HEK293 (cell line): ENCODE measurements around the gene PRSS22.

Source experiments
- CTCF ChIA-PET: fragments of 350-600 bp; formaldehyde crosslinking; extraction: SDS; loops from one replicate; lab custom pipeline; 2021; ENCODE audit warnings: antibody characterized with exemption; lab: Yijun Ruan, JAX
- POLR2A ChIA-PET: fragments of 300-600 bp; formaldehyde crosslinking; extraction: SDS; loops from one replicate; lab custom pipeline; 2020; ENCODE audit warnings: antibody characterized with exemption, inconsistent platforms; lab: Yijun Ruan, JAX
- H3K27ac ChIP-seq: fragments of 200-500 bp; sonication (Bioruptor generic); 2 replicates; pipeline ENCODE4 v1.5.1; 2014; ENCODE audit warnings: low read depth, low read length, control low read depth, inconsistent platforms; ENCODE audit errors: extremely low read depth
- H3K36me3 ChIP-seq, 2 experiments: fragments of 200-500 bp in 1 of 2; sonication (Bioruptor generic) in 1 of 2; 1 replicate in 1 of 2; 2 replicates in 1 of 2; pipeline ENCODE4 v1.5.1; 2014 to 2017; ENCODE audit warnings: inconsistent platforms in 2 of 2, low read length in 2 of 2; ENCODE audit not compliant: control insufficient read depth in 2 of 2, insufficient read depth in 1 of 2
- H3K4me1 ChIP-seq: fragments of 200-500 bp; sonication (Bioruptor generic); 2 replicates; pipeline ENCODE4 v1.5.1; 2014; ENCODE audit warnings: mild to moderate bottlenecking, low read length, inconsistent platforms; ENCODE audit not compliant: control insufficient read depth, insufficient read depth
- H3K4me3 ChIP-seq: 2 replicates; pipeline ENCODE4 v1.5.1; 2011; ENCODE audit warnings: low read depth, mild to moderate bottlenecking, control low read depth, low read length, moderate library complexity
- H3K9me3 ChIP-seq: fragments of 200-500 bp; sonication (Bioruptor generic); 2 replicates; pipeline ENCODE4 v1.5.1; 2014; ENCODE audit warnings: low read depth, low read length, inconsistent platforms; ENCODE audit not compliant: control insufficient read depth, insufficient read depth
- GLI2 ChIP-seq: fragments of 450-650 bp; formaldehyde crosslinking; IDR thresholded peaks from 2 replicates; pipeline ENCODE4; 2017; ENCODE audit warnings: missing biosample characterization, missing genetic modification characterization, low read depth, borderline replicate concordance
- GLI4 ChIP-seq: fragments of 450-650 bp; formaldehyde crosslinking; IDR thresholded peaks from 2 replicates; pipeline ENCODE4 v1.5.1; 2016; ENCODE audit warnings: missing biosample characterization, missing genetic modification characterization
- GLIS1 ChIP-seq: fragments of 450-650 bp; formaldehyde crosslinking; IDR thresholded peaks from 2 replicates; pipeline ENCODE4 v1.5.1; 2016; ENCODE audit warnings: missing biosample characterization, missing genetic modification characterization
- HOXA7 ChIP-seq: sonication (generic); formaldehyde crosslinking; IDR thresholded peaks from 2 replicates; pipeline ENCODE4 v1.8.1; 2022; ENCODE audit warnings: missing genetic modification reagents, borderline replicate concordance
- MEIS1 ChIP-seq: sonication (generic); formaldehyde crosslinking; IDR thresholded peaks from 2 replicates; pipeline ENCODE4 v1.8.1; 2022; ENCODE audit warnings: missing genetic modification reagents, mild to moderate bottlenecking, borderline replicate concordance
- REPIN1 ChIP-seq: fragments of 450-650 bp; formaldehyde crosslinking; IDR thresholded peaks from 2 replicates; pipeline ENCODE4 v1.5.1; 2017; ENCODE audit warnings: missing biosample characterization, missing genetic modification characterization, low read depth
- SCRT2 ChIP-seq: fragments of 450-650 bp; formaldehyde crosslinking; IDR thresholded peaks from 2 replicates; pipeline ENCODE4 v1.5.1; 2016; ENCODE audit warnings: missing biosample characterization, missing genetic modification characterization
- ZFP3 ChIP-seq: fragments of 450-650 bp; formaldehyde crosslinking; IDR thresholded peaks from 2 replicates; pipeline ENCODE4 v1.5.1; 2016; ENCODE audit warnings: low read depth, missing biosample characterization, missing genetic modification characterization
- ZFP41 ChIP-seq: fragments of 450-650 bp; formaldehyde crosslinking; IDR thresholded peaks from 2 replicates; pipeline ENCODE4 v1.5.1; 2016; ENCODE audit warnings: missing biosample characterization, missing genetic modification characterization, borderline replicate concordance
- ZNF19 ChIP-seq: fragments of 450-650 bp; formaldehyde crosslinking; IDR thresholded peaks from 2 replicates; pipeline ENCODE4; 2016; ENCODE audit warnings: missing biosample characterization, missing genetic modification characterization, low read depth
- ZNF211 ChIP-seq: fragments of 450-650 bp; formaldehyde crosslinking; IDR thresholded peaks from 2 replicates; pipeline ENCODE4 v1.5.1; 2016; ENCODE audit warnings: low read depth, missing biosample characterization, missing genetic modification characterization
- ZNF510 ChIP-seq: fragments of 450-650 bp; formaldehyde crosslinking; IDR thresholded peaks from 2 replicates; pipeline ENCODE4 v1.5.1; 2018; ENCODE audit warnings: mild to moderate bottlenecking, missing genetic modification characterization, missing biosample characterization; ENCODE audit not compliant: insufficient replicate concordance
- ZNF529 ChIP-seq: fragments of 450-650 bp; formaldehyde crosslinking; IDR thresholded peaks from 2 replicates; pipeline ENCODE4 v1.5.1; 2017; ENCODE audit warnings: missing genetic modification characterization, missing biosample characterization; ENCODE audit not compliant: insufficient replicate concordance
- ZNF555 ChIP-seq: fragments of 450-650 bp; formaldehyde crosslinking; conservative IDR thresholded peaks from 2 replicates; pipeline ENCODE4 v1.5.1; 2017; ENCODE audit warnings: missing biosample characterization, mild to moderate bottlenecking, missing genetic modification characterization, inconsistent platforms
- ZNF561 ChIP-seq: fragments of 450-650 bp; IDR thresholded peaks from 2 replicates; pipeline ENCODE4 v1.5.1; 2018; ENCODE audit warnings: missing biosample characterization, missing genetic modification characterization, borderline replicate concordance
- ZNF600 ChIP-seq: fragments of 450-650 bp; formaldehyde crosslinking; IDR thresholded peaks from 2 replicates; pipeline ENCODE4 v1.5.1; 2016; ENCODE audit warnings: missing biosample characterization, missing genetic modification characterization
- ZNF654 ChIP-seq: fragments of 450-650 bp; formaldehyde crosslinking; IDR thresholded peaks from 2 replicates; pipeline ENCODE4 v1.5.1; 2016; ENCODE audit warnings: low read depth, missing biosample characterization, missing genetic modification characterization
- TF ChIP-seq, protein P1 (sequence below): fragments of 450-650 bp; formaldehyde crosslinking; IDR thresholded peaks from 2 replicates; pipeline ENCODE4 v1.5.1; 2016; ENCODE audit warnings: missing biosample characterization, missing genetic modification characterization
- TF ChIP-seq, protein P2 (sequence below): fragments of 450-650 bp; formaldehyde crosslinking; conservative IDR thresholded peaks from 2 replicates; pipeline ENCODE4 v1.5.1; 2016; ENCODE audit warnings: low read depth, missing biosample characterization, missing genetic modification characterization
- TF ChIP-seq, protein P3 (sequence below): fragments of 450-650 bp; formaldehyde crosslinking; IDR thresholded peaks from 2 replicates; pipeline ENCODE4 v1.5.1; 2016; ENCODE audit warnings: missing biosample characterization, missing genetic modification characterization

The PRSS22 gene

DNA sequence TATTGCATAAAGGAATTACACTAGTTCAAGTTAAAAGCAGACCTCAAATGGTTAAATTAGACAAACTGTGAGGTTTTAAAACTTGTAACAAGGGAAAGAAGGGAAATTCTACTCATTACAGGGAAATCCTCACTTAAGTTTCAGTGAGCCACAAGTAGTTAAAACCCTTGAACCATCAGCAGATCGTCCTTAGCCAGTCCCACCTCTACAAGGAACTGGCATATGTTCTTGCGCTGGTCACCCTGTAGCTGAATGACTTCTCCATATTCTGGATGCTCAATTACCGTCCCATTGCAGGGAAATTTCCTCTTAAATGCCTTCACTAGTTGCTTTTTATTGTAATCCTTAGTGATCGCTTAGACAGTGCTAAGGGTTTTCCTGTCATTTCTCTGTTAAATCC is 35.5 kb downstream of the PRSS22 start:
- no peaks in the 10 kb centered on the region for H3K4me1 ChIP-seq
- H3K9me3 ChIP-seq = no peaks in the 10 kb centered on the region
- no peak overlapping the region for H3K27ac ChIP-seq
- CTCF ChIA-PET = interaction anchor here (1.1 to 1.4 kb wide), 5 partner anchors 9 to 49 kb away, joined by 3 to 6 read pairs (median 4); partner anchors contain the start of gene ELOB
- no peaks in the 10 kb centered on the region for H3K36me3 ChIP-seq
- TF ChIP-seq ZNF211 (tag by site-specific recombination) (no peak), ZFP41 (no peak), ZNF555 (no peak), GLIS1 (tag by site-specific recombination) (no peak), ZNF529 (tag by site-specific recombination) (no peak), REPIN1 (tag by site-specific recombination) (no peak), HOXA7 (CRISPR knock-in tag) (no peak), SCRT2 (tag by site-specific recombination) (no peak), GLI2 (tag by site-specific recombination) (no peak), ZNF561 (tag by site-specific recombination) (no peak), ZNF654 (tag by site-specific recombination) (no peak), GLI4 (no peak), ZNF510 (no peak), ZNF19 (tag by site-specific recombination) (no peak), ZNF600 (tag by site-specific recombination) (no peak), ZFP3 (no peak), MEIS1 (CRISPR knock-in tag) (no peak)
- TF ChIP-seq, protein P1, sequence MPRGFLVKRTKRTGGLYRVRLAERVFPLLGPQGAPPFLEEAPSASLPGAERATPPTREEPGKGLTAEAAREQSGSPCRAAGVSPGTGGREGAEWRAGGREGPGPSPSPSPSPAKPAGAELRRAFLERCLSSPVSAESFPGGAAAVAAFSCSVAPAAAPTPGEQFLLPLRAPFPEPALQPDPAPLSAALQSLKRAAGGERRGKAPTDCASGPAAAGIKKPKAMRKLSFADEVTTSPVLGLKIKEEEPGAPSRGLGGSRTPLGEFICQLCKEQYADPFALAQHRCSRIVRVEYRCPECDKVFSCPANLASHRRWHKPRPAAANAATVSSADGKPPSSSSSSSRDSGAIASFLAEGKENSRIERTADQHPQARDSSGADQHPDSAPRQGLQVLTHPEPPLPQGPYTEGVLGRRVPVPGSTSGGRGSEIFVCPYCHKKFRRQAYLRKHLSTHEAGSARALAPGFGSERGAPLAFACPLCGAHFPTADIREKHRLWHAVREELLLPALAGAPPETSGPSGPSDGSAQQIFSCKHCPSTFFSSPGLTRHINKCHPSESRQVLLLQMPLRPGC (tag by site-specific recombination) = no peak
- TF ChIP-seq, protein P2, sequence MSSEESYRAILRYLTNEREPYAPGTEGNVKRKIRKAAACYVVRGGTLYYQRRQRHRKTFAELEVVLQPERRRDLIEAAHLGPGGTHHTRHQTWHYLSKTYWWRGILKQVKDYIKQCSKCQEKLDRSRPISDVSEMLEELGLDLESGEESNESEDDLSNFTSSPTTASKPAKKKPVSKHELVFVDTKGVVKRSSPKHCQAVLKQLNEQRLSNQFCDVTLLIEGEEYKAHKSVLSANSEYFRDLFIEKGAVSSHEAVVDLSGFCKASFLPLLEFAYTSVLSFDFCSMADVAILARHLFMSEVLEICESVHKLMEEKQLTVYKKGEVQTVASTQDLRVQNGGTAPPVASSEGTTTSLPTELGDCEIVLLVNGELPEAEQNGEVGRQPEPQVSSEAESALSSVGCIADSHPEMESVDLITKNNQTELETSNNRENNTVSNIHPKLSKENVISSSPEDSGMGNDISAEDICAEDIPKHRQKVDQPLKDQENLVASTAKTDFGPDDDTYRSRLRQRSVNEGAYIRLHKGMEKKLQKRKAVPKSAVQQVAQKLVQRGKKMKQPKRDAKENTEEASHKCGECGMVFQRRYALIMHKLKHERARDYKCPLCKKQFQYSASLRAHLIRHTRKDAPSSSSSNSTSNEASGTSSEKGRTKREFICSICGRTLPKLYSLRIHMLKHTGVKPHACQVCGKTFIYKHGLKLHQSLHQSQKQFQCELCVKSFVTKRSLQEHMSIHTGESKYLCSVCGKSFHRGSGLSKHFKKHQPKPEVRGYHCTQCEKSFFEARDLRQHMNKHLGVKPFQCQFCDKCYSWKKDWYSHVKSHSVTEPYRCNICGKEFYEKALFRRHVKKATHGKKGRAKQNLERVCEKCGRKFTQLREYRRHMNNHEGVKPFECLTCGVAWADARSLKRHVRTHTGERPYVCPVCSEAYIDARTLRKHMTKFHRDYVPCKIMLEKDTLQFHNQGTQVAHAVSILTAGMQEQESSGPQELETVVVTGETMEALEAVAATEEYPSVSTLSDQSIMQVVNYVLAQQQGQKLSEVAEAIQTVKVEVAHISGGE (tag by site-specific recombination) = no peak
- TF ChIP-seq, protein P3, sequence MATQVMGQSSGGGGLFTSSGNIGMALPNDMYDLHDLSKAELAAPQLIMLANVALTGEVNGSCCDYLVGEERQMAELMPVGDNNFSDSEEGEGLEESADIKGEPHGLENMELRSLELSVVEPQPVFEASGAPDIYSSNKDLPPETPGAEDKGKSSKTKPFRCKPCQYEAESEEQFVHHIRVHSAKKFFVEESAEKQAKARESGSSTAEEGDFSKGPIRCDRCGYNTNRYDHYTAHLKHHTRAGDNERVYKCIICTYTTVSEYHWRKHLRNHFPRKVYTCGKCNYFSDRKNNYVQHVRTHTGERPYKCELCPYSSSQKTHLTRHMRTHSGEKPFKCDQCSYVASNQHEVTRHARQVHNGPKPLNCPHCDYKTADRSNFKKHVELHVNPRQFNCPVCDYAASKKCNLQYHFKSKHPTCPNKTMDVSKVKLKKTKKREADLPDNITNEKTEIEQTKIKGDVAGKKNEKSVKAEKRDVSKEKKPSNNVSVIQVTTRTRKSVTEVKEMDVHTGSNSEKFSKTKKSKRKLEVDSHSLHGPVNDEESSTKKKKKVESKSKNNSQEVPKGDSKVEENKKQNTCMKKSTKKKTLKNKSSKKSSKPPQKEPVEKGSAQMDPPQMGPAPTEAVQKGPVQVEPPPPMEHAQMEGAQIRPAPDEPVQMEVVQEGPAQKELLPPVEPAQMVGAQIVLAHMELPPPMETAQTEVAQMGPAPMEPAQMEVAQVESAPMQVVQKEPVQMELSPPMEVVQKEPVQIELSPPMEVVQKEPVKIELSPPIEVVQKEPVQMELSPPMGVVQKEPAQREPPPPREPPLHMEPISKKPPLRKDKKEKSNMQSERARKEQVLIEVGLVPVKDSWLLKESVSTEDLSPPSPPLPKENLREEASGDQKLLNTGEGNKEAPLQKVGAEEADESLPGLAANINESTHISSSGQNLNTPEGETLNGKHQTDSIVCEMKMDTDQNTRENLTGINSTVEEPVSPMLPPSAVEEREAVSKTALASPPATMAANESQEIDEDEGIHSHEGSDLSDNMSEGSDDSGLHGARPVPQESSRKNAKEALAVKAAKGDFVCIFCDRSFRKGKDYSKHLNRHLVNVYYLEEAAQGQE (tag by site-specific recombination) = no peak
- TF ChIP-seq, all 188 proteins: peak for 0
- POLR2A ChIA-PET = interaction anchor here (0.6 kb wide), 1 partner anchor 14 kb away, joined by 3 read pairs; no protein-coding TSS in a partner anchor
- no peak overlapping the region for H3K4me3 ChIP-seq
